Smooth muscle cell of the brain vasculature (primary cell): ENCODE data around the gene FAM98A.
A peak's percentile ranks its signal among the peaks of the same experiment; 100 is the strongest.

Experiments used
- DNase-seq: peaks from one replicate; pipeline ENCODE4 v3.0.0-alpha.2; 2012; ENCODE audit warnings: low read depth, low spot score

The FAM98A gene

GRCh38 chr2:33599175-33599942 lies at the start of gene FAM98A:
Gene FAM98A, minus strand, starts transcription at chr2:33599299. Its CDS starts 78 bp downstream, at chr2:33599221.
- DNase-seq, result peak; percentile 99

DNA sequence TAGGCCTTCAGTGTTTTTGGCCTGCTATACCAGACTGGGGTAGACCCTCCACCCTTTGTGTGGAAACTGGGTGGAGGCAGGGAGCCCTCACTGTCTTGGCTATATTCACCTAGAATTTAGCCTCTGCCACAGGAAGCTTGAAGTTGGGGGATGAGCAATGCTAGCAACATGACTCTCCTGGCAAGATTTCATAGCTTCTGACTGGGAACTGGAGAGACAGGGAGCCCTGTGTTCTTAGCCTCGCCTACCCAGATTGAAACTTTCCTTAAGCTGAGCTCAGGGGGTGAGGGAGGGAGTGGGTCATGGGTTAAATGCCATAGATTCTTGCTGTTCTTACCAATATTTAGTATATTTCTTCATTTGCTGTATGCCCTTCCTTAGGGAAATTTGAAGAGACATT lies 46.8 kb upstream of the FAM98A start:
- no peak for DNase-seq

DNA sequence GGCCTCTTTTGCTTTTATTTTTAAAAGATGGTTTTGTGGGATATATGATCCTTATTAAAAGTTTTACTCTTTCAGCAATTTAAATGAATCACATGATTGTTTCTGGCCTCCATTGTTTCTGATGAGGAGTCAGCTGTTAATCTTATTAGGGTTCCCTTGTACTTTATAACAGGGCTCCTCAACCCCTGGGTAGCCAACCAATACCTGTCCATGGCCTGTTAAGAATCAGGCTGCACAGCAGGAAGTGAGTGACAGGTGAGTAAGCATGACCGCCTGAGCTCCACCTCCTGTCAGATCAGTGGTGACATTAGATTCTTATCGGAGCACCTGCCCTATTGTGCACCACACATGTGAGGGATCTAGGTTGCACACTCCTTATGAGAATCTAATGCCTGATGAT lies 45.1 kb upstream of the FAM98A start:
- DNase-seq, result no peak

- no peak for DNase-seq
These were observed 36.9 kb upstream of the FAM98A start for GRCh38 chr2:33636001-33636400.

DNA sequence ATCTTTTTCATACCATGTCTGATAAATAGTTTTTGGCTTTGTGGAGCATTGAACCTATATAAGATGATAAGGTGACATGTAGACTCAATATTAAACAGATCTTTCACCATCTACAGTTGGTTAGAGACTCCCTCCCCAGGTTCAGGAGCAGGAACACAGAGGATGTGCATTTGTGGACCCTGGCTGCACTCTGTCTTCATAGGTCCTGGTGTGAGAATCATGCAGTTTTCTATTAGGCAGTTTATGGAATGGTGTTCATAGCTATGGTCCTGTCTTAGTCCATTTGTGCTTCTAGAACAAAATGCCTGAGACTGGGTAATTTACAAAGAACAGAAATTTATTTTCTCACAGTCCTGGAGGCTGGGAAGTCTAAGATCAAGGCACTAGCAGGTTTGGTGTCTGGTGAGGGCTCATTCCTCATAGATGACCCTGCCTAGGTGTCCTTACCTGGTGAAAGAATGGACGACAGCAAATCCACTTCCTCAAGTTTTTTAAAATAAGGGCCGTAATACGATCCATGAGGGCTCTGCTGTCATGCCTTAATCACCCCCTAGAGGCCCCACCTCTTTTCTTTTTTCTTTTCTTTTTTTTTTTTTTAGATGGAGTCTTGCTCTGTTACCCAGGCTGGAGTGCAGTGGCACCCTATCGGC lies 35.3 kb upstream of the FAM98A start:
- DNase-seq, result no peak

GRCh38 chr2:33633315-33633714 lies 34.2 kb upstream of the FAM98A start:
- no peak for DNase-seq

DNA sequence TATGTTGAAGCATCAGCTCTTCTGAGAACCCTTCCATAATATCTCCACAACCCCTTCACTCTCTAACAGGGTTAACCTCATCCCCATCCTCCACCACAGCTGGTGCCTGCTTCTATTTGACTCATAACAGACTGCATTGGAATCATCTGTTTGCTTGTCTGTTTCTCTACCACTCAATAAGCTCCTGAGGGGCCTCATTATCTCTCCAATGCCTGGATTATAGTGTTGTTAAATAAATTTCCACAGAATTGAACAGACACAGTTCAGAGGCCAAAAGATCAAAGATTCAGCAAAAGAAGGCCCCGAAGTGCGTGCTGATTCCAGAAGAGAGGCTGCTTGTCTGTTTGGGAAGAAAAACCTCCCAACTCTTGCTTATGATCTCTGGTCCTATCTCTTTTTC lies 33.7 kb upstream of the FAM98A start:
- DNase-seq, result no peak

DNA sequence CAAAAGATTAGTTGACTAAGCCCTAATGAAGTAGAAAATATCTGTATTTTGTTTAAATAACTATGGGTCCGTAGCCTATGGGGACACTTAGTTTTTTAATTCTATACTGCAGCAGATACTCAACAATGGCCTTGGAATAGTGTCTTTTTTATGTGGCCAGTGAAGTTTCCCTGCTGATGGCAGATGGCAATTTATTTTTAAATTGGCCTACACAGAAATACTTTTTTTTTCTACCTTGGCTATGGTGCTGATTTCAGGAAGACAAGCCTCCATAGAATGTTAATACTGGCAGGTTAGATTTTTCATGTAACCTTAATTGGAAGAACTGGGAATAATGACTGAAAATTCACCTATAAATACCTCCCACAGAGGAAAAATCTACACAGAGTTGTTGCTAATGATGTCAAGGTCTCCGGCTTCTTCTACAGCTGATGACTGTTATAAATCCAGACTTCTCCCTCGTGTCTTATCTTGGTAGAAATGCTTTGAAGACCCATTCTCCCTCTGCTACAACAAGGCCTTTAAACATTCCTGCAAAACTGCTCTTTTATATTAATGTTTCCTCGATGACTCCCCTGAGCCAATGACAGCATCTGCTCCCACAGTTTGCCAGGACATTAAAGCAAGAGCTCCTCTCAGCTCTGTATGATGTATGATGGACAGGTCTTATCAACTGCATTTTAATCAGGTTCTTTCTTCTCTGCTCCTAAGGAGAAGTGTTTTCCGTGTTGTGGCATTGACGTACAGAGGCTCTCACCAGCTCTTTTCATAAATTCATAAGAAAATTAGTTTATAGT lies 29.1 kb upstream of the FAM98A start:
- no peak for DNase-seq

GRCh38 chr2:33619028-33619427 lies 19.9 kb upstream of the FAM98A start:
- no peak for DNase-seq

DNA sequence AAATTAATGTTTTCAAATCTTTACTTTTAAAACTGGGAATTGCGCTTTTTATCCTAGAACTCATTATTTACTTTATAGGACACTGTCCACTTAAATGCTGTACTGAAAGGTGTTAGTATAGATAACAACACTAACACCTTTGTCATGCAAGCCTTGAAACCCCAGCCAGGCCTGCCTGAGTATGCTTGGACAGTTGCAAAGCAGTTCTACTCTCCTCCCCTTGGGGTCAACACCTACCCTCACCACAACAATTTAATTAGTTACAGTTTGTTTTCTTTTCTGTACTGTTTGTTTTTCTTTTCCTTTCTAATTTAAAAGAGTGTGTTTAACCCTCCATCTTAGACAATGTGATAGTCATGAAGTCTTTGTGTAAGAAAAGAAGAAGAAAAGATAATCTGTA lies 18.9 kb upstream of the FAM98A start:
- no peak for DNase-seq

DNA sequence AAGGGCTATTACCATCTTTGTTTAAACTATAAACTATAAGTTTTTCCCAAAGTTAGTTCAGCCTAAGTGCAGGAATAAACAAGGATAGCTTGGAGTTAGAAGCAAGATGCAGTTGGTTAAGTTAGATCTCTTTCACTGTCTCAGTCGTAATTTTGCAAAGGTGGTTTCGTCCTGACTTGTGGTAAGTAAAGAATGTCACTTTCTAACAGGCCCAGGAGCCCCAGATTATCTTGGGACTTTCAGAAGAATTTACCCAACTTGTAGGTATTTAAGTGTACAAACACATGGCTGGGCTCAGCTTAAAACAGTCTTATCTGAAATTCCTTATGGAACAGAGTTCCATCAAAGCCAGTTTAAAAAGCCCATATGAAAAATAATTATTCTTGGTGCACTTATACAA lies 18.3 kb upstream of the FAM98A start:
- no peak for DNase-seq

GRCh38 chr2:33616873-33617272 lies 17.8 kb upstream of the FAM98A start:
- DNase-seq, result no peak

DNA sequence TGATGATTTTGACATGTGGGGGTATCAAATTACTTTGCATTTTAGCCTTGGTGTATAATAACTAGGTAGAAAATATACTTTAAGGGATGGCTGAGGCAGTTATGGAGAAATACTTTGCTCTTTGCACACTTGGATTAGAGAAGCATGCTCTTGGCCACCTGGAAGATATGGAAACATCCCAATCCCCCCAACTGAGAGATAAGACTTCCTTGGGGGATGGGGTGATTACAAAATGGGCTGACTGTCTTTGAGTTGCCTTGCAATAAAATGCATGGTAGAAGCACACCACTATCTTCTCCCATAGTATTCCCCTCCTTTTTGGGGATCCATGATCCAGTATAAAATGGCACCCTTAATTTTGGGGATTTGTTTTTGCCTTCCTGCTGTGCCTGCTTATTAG lies 15.1 kb upstream of the FAM98A start:
- no peak for DNase-seq

- DNase-seq, result no peak
These were observed 8.8 kb upstream of the FAM98A start for GRCh38 chr2:33607905-33608304.

GRCh38 chr2:33607251-33607721 lies 8.2 kb upstream of the FAM98A start:
- no peak for DNase-seq

- no peak for DNase-seq
These were observed 7.5 kb upstream of the FAM98A start for GRCh38 chr2:33606622-33607021.

GRCh38 chr2:33606100-33606499 lies 7.0 kb upstream of the FAM98A start:
- DNase-seq, result no peak

DNA sequence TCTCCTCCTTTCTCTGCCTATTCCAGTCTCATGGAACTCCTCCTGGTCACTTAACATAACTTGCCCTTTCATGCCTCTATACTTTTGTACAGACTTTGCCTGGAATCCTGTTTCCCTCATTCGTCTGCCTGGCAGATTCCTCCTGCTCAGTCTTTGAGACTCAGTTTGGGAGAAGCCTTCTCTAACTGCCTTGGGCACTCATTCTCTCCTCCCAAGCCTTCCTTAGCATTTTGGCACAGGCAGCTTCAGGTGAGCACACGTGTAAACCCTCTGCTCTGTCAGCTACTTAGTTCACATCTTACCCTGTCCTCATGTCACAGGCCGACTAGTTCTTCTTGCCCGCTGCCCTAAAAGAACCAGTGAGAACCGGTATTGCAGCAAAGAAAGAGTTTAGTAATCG lies 6.0 kb upstream of the FAM98A start:
- DNase-seq, result no peak

GRCh38 chr2:33603416-33603815 lies 4.3 kb upstream of the FAM98A start:
- no peak for DNase-seq

DNA sequence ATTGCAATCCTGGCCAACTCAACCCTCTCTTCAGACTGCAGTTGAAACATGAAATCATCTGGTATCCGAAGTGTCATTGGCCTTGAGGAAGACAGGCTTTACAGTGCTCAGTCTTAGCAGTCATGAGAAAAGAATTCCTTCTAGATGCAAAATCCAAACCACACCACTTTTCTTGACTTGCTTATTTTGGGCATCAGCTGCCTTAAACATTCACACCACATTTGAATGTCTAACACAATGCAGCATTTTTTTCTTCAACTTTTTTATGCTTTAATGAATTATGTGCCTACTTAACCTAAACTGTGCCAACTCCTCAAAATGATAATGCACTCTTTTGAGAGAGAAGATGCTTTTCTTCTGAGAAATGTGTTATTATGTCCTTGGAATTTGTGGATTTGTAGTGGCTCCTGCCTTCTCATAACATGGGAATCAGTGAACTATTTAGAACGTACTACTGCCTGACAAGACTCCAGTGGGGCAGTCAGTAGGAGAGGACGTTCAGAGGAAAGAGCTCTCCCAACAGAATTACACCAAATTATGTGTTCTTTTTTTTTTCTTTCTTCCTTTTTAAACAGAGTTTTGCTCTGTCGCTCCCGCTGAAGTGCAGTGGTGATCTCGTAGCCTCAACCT lies 3.2 kb upstream of the FAM98A start:
- DNase-seq, result no peak

DNA sequence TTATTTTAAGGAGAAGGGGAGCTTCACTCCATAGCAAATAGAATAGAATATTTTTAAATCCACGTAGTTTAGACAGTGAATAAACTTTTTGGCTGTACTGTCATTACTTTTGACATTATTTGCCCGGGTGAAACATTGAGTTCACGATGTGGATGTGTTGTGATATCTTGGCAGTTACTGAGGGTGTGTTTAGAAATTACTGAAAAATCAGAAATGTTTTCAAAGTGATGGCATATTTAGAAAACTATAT lies 769 bp upstream of the FAM98A start:
- no peak for DNase-seq

DNA sequence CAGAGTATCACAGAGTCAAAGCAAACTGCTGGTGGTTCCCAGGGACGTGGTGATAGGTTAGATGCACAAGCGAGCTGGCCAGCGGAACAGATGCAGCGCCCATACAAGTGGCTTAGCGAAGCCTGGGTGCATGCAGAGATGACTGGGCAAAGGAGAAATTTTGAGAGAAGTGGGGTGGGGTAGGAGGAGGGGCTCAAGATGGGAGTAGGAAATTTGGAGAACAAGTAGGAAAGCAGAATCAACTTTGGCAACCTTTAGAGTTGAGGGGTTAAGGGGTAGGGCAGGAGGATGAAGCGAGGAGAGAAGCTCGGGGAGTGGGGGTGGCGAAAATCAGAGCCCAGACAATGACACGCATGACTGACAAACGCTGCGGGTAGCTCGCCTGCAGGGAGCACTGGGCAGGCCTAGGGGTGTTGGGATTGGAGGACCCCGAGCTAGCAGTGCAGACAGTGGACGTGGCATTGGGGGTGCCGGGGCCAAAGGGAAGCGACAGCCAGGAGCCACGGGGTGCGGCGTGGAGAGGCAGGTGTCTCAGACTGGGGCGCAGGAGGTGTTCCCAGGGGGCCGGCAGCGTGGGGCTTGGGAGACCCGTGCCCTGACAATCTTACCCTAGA lies 431 bp downstream of the FAM98A start:
- no peak for DNase-seq
